GM12874 (cell line): Measurements from ENCODE around the gene ITGA7.

ENCODE experiments used
- TF ChIP-seq, protein P1 (sequence below): IDR thresholded peaks from 2 replicates; pipeline ENCODE4 v1.5.1; 2011; ENCODE audit warnings: low read depth, mild to moderate bottlenecking, control low read depth, low read length, moderate library complexity; ENCODE audit not compliant: insufficient read depth

Gene ITGA7

DNA sequence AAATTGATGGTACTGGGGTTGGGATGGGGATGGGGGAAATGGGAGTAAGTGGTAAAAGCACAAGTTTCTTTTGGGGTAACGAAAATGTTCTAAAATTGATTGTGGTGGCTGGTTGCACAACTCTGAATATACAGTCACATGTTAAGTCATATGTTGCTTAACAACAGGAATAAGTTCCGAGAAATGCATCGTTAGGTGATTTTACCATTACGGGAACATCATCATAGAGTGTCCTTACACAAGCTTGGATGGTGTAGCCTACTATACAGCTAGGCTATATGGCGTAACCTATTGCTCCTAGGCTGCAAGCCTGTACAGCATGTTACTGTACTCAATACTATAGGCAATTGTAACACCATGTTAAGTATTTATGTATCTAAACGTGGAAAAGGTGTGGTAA is 31.0 kb downstream of the ITGA7 start:
- TF ChIP-seq, protein P1, sequence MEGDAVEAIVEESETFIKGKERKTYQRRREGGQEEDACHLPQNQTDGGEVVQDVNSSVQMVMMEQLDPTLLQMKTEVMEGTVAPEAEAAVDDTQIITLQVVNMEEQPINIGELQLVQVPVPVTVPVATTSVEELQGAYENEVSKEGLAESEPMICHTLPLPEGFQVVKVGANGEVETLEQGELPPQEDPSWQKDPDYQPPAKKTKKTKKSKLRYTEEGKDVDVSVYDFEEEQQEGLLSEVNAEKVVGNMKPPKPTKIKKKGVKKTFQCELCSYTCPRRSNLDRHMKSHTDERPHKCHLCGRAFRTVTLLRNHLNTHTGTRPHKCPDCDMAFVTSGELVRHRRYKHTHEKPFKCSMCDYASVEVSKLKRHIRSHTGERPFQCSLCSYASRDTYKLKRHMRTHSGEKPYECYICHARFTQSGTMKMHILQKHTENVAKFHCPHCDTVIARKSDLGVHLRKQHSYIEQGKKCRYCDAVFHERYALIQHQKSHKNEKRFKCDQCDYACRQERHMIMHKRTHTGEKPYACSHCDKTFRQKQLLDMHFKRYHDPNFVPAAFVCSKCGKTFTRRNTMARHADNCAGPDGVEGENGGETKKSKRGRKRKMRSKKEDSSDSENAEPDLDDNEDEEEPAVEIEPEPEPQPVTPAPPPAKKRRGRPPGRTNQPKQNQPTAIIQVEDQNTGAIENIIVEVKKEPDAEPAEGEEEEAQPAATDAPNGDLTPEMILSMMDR = no peak

- TF ChIP-seq, protein P1 = no peak
Observed at GRCh38 chr12:55675666-55676065, 32.0 kb downstream of the ITGA7 start.

DNA sequence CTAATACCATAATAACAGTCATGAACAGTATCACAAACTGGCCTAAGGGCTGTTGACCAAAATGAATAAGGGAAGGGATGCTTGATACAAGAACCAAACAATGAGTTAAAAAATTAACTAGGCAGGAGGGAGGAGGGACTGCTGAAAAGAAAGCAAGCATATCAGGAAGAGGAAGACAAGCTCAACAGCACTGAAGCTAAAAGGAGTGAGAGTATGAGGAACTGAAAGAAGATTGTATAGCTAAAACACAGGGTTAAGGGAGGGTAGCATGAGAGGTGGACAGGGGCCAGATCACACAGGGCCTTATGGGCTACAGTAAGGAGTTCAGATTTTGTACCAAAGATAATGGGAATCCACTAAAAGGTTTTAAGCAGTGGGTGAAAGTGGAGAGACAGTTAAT is 34.1 kb downstream of the ITGA7 start:
- TF ChIP-seq, protein P1 = no peak

DNA sequence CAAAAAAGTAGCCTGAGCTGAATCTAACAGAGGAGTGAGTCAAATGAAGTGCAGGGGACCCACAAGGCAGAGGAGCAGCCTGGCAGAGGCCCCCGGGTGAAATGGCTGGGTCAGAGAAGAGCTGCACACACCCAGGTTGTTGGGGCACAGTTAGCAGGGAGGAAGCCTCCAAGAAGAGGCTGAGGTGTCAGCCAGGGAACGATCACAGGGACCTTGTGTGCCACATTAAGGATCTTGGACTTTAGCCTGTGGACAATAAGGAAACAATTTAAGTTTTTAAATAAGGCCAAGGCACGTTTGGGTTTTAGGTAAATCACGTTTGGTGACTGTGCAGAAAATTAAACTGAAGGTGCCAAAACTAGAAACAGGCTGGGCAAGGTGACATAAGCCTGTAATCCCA is 36.0 kb downstream of the ITGA7 start:
- TF ChIP-seq, protein P1 = no peak

DNA sequence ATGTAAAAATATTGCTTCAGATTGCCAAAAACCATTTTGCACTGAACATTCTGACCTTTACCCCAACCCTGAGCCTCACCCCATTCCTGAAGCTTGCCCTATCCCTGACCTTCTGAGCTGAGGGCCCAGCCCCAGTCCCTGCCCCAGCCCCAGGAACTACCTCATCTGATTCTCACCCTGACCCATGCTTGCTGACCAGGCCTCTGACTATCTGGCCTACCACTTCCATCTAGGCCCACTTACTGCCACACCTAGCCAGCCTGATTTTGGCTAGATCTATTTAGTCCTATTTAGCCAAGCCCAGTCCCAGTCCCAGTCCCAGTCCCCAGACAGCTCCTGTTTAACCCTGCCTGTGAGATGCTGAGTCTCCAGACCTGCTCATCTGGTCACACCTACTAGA is 37.4 kb downstream of the ITGA7 start:
- TF ChIP-seq, protein P1 = no peak

DNA sequence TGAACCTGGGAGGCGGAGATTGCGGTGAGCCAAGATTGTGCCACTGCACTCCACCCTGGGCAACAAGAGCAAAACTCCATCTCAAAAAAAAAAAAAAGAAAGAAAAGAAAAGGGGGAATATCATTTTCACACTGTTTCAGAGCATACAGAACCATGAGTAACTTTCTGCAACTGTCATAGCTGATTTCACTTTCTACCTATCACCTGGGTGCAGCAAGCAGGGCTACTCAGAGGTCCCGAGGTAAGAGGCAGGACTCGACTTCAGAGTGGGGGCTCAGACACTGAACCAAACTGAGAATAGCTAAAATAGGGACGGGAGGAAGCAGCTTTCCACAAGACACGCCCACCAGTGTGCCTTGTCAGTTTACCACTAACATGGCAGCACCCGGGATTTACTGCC is 41.2 kb downstream of the ITGA7 start:
- TF ChIP-seq, protein P1 = no peak

- TF ChIP-seq, protein P1 = no peak
Observed at GRCh38 chr12:55664826-55665225, 42.9 kb downstream of the ITGA7 start.

GRCh38 chr12:55663391-55663790 is 44.3 kb downstream of the ITGA7 start:
- TF ChIP-seq, protein P1 = no peak
